Endometrium (tissue), 2 donors: ENCODE measurements around the gene EPB41L3.

Experiments
- FAIRE-seq: peaks from 2 replicates; lab custom pipeline; 2012; peaks lifted over from hg19 to GRCh38; lab: Jason Lieb, UNC
- donor health status: control.
- donor health status: control.

Gene EPB41L3

GRCh38 chr18:5451871-5452270, 91.9 kb downstream of the EPB41L3 start:
- FAIRE-seq: no peak

- FAIRE-seq: no peak
Measured at GRCh38 chr18:5451150-5451549, 92.6 kb downstream of the EPB41L3 start.

DNA sequence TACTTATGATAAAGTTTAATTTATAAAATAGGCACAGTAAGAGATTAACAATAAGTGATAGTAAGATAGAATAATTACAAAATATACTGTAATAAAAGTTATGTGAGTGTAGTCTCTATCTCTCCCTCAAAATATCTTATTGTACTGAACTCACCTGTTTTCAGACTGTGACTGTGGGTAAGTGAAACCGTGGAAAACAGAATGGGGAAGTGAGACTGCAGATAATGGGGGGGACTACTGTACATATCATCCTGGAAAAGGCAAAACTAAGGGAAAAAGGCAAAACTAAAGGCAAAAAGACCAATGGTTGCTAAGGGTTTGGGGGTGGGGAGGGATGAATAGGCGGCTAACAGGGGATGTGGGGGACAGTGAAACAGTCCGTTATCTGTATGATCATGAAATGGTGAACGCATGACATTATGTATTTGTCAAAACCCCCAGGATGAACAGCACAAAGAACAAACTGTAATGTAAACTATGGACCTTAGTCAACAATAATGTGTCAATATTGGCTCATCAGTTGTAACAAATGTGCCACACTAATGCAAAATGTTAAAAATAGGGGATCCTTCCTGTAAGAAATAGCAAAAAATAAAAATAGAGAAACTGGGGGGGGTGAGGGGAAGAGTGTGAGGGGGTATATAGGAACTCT, 93.8 kb downstream of the EPB41L3 start:
- FAIRE-seq: no peak

DNA sequence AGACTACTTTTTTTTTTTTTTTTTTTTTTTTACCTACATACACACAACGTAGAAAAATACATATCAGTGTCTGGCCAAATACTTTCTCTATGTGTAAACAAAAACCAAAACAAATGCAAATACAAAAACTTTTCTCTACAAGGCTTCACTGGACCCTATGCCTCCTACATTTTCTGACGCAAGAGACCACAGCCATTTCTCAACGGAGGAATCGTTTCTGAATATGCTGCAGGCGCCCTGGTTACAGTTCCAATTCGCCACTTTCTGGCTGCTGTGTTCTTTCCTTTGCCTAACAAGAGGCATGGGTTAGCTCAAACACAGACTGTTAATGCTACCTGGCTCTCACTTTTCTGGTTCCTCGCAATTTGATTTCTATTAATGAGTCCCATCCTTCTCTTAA, 96.4 kb downstream of the EPB41L3 start:
- no peak for FAIRE-seq

- FAIRE-seq: no peak
Measured at GRCh38 chr18:5444847-5445246, 99.0 kb downstream of the EPB41L3 start.

DNA sequence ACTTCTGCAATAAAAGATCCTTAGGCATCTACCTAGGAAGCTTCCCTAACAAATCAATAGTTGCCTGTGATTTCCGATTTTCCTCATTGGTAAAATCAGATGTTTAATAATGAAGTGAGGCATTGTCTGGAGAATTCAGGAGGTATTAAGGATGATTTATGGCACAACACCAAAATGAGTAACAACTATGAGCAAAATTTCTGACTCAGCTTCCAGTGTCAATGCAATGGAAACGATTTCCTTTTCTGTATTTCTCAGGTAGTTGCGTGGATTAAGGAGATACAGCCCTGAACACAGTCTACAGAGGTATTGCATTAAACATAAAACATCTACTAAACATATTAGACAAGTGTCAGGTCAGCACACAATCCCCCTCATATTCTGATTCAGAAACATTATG, 99.5 kb downstream of the EPB41L3 start:
- no peak for FAIRE-seq

DNA sequence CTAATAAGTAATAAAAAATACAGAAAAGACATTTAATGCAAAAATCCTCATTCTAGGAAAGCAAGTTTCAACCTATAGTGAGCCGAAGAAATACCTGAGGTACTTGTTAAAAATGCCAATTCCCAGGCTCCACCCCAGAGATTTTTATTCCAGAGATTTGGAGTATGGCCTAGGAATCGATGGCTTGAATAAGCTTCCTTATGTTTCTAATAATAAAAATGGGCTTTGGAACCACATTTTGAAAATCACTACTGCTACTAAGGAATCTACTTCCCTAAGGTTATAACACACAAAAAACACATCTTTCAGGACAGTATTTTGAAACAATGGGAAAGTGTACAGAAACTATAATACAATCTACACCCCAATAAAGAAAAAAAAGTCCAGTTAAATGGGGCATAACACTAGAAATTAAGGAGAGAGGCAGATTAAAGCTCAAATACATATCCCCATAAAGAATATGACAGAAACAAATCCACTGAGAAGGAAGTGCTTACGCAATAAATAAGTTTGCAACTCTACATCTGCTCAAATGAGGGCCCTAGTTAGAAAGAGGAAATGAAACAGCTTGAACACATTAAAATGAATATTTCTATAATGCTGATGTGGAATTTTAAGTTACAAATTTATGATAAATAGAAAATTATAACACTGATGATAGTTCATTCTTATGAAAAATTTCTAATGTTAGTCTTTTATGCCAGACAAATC, 103.7 kb downstream of the EPB41L3 start:
- no peak for FAIRE-seq

GRCh38 chr18:5434425-5434824, 109.4 kb downstream of the EPB41L3 start:
- no peak for FAIRE-seq

GRCh38 chr18:5431836-5432575, 111.8 kb downstream of the EPB41L3 start:
- no peak for FAIRE-seq

DNA sequence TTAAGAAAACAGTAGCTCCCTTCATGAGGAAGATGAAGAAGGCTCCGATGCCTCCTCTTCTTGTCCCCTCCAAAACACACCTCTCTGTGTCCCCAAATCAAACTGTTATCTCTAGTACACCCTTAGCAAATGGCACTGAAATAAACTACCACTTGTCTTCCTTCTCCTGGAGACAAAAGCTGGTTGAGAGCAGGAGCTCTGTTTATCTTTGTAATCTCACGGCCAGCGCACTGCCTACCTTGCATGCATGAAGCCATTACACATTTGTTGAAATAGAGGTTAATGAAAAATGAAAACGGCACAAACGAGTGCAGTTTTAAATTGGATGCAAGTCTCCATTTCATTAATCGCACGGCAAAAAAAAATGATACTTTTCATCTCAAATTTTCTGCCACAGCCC, 113.7 kb downstream of the EPB41L3 start:
- FAIRE-seq: no peak

DNA sequence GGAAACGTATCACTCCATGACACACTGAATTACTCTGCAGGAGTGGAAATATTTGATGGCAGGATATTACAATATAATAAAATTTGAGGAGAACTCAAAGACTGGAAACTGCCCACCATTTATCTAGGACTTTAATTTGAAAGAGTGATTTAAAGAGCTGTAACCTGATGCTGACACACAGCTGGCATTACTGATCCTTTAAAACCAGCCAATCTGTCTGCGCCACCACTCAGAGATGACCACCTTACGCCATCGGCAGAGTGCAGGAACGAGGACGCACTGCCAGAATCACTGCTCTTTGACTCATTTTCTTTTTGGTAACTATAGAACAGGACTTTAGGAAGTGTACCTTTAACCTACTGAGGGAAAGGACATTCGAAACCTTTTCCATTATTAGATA, 114.1 kb downstream of the EPB41L3 start:
- FAIRE-seq: no peak

DNA sequence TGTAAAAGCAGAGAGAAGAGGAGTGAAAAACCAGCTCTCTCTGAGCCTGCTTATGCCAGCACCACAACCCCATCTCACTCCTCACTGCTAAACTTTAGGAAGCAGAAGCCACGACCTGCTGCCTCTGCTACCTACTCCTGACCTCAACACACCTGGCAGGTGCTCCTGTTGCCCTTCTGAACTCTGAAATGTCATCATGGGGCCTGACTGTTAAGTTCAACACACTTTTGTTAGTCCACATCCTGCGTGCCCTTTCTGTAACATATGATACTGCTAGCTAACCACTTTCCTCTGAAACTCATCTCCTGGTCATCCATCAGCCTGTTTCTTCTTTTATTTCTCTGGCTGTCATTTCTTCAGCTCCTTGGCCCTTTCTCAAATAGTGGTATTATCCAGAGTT, 118.1 kb downstream of the EPB41L3 start:
- no peak for FAIRE-seq

DNA sequence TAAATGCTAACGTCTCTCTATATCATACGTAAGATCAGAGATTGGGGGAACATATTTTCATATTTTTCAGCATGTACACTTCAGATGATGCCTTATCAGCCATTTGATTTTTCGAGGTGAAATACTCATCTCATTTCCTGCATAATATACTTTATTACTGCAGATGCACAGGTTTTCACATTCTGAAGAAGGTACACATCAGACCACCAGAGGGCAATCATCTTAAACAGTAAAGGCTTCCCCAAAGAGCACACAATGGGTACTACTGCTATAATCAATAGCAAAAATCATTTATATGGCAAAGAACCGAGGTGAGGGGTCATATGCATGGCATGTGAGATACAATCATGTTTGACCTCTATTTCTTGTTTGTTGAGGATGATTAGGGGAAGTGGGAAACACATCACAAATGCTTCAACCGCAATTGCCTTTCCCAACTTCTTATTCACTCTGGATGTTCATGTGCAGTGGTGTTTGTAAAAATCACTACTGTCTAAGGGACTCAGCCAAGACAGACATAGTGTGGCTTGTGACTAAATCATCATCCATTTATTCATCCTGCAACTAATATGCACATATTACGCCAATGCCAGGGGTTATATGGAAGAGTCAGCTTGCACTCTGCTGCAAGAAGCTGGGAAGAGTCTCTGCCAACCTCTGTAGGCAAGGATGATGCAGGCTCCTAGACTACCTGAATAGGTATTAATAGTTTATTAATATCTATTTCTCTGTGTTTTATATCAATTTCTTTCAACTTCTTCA, 118.7 kb downstream of the EPB41L3 start:
- no peak for FAIRE-seq

DNA sequence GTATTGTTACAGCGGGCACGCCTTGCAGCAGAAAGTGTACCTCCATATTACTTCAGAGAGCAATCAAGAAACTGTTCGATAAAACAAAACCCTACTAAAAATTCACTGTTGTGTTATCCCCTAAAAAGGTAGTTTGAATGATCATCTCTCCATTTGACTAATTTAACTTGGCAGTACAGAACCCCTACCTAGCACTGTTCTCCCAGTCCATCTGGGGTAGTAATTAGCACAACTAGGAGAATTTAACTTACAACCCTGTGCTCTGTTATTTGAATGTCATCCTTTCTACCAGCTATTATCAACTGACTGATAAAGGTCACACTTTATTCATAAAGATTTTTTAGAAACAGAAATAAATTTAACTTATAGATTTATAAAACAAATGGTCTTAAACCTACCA, 121.2 kb downstream of the EPB41L3 start:
- FAIRE-seq: no peak

DNA sequence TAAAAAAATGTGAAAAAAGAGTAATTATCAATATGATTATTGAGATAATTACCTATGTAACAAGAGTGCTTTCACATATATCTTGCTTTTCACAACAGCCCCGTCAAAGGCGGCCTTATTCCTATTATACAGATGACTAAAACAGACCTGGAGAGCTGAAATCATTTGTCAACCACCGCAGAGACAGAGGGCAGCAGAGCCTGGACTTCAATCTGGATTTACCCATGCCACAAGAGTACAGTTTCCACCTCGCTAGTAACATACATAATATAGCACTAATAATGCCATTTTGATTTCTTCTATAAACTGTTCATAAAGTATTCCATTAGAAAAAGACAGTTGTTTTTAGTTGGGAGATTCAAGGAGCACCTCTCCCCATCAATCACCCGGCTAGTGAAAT, 121.8 kb downstream of the EPB41L3 start:
- no peak for FAIRE-seq

DNA sequence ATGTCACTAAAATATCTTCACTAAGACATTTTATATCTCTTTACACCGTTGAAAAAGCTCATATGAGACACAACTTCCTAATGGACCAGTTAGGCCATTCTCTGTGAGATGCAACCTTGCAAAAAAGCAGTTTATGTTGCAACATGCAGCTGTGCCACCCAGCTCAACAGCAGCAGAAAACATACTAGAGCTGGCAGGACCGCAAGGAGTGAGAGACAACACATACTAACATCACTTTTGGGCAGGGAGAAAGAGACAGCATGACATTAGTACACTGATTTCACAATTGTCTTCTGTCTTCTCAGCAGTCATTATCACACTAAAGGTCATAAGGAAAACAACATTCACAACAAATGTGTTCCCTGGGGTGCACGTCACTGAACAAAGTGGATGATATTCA, 122.9 kb downstream of the EPB41L3 start:
- no peak for FAIRE-seq

DNA sequence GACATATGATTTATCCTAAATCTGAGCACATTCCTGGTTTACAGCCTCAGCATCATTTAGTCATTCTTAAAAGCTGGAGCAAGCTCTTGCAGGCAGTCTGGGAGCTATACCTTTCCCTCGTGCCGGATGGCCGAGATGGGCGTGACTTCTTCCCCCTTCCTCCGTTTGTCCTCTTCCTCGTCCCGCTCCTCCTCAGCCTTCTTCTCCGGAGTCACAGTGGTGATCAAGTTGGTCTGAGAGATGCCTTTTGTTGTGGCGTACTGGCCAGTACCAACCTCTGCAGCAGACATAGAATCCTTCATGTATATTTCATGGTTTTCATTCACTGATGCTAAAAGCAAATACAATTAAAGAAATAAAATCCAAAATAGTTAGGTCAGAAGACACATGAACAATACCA, 124.2 kb downstream of the EPB41L3 start:
- FAIRE-seq: no peak

DNA sequence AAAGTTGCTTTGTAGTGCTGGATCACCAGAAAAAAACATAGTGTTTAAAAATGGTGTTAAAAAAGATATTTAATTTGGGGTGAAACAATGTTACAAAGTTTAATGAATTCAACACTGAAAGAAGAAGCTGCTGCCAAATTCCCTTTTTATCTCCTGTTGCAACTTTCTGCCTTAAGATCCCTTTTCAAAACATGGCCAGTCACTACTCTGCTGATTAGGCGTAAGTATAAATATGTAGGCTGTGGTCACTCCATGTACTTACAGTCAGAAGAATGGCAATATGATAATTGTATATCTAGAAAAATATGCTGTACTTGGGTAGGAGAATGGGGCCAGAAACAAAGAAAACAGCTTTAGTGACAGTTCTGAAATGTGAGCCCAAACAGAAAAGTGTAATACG, 124.8 kb downstream of the EPB41L3 start:
- no peak for FAIRE-seq

DNA sequence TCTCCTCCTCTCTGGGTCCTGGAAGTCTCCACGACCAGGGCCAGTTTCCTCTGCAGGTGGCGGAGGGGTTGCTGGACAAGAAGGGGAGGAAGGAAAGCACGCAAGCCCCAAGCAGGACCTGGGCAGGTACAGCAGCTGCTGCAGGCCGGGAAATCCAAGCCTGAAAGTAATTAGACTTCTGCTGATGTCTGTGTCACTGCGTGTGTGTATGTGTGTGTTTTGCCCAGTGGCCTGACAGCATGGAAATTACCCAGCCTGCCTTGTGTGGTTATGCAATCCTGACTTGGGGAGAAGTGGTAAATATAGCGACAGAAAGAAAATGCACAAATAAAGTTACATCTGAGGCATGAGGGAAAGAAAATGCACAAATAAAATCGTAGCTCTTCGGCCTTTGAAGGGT, 126.5 kb downstream of the EPB41L3 start:
- FAIRE-seq: no peak

DNA sequence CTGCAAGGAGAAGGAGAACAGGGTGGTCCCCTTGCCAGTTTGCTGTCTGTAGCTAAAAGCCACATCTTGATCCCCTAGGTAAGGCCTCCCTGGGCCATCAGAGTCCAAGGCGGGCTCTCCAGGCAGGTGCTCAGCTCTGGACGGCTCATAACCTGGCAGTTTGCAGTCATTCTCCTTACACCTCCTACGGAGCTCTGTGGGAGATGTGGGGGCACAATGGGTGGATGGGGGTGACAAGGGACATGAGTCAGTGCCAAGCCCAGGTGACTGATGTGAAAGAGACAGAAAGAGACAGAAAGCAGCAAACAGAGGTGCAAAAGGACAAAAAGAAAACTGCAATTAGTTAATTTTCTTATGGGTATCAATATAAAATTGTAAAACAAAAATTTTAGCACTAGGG, 127.7 kb downstream of the EPB41L3 start:
- no peak for FAIRE-seq

DNA sequence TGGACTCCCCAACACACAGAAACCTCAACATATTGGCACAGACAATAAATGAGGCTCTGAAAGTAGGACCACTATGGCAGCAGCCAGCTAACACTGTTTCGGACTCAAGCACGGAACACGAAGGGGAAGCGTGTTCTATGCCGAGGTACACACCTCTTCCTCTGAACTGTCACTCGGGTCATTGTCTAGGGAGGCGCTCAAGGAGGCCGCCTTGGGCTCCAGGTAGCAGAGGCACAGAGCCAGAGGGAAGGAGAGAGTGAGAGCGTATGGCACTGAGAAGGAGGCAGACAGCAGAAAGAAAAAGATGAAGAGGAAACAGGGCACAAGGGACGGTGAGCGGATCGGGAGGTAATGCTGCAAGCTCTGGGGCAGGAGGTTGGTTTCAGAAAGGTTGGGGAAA, 128.1 kb downstream of the EPB41L3 start:
- FAIRE-seq: no peak

DNA sequence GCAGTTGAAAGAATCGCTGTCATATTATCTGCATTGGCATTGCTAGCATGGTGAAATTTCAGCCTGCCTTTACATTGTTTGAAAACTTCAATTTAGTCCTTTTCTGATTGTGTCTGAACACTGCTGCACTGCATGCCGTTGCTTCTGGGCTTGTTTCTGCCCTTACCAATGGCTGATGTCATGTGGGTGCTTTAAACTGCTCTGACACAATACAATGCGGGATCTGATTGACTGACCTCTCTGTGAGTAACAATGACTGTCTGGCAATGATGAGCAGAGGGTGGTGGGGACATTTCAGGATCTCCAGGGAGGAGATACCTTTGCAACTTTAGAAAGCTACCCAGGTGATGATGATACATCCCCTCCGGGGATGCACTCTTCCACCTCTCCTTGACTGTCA, 128.8 kb downstream of the EPB41L3 start:
- no peak for FAIRE-seq

DNA sequence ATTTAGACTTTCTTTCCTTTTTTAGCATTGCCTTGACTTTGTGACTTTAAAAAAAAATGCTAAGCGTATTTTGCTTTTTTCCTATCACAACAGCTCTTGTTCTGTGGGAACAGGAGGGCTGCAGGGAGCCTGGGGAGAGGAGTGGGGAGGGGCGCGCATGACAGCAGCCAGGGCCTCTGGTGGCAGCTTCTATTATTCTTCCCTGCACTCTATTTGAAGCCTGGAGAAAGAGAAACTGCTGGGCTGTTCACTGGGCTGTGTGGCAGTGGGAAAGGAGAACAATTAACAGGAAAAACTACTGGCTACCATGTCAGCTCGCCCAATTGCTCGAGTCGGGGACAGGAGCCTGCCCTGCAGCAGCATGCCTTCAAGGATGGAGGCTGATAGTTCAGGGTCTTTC, 129.3 kb downstream of the EPB41L3 start:
- no peak for FAIRE-seq
